K562 (cell line): ENCODE results near the gene TKTL1. TPM values are rescaled to one million over a fixed set of nuclear protein-coding genes. Genes with fewer than 3 reads are reported as not detected.

ENCODE experiments used
- ATAC-seq: fragments of 200-7000 bp; cut with Tn5 transposase; 3 replicates; pipeline ENCODE4 v1.9.1; 2020; ENCODE audit warnings: moderate library complexity
- BruUV-seq: library from RNA; stranded (reverse); fragments of 400-500 nt; replicated peaks from 2 replicates; lab custom pipeline; 2021; lab: Mats Ljungman, UMichigan
- CTCF ChIA-PET: fragments of 300-600 bp; formaldehyde crosslinking; extraction: SDS; loops from one replicate; lab custom pipeline; 2021; ENCODE audit warnings: low intra/inter-chr PET ratio; lab: Yijun Ruan, JAX
- POLR2A ChIA-PET: fragments of 300-600, 350-650 bp; sonication (Branson Sonifier 250); formaldehyde crosslinking; extraction: SDS; loops from one replicate; lab custom pipeline; 2021; ENCODE audit warnings: antibody characterized with exemption, inconsistent platforms; lab: Yijun Ruan, JAX
- DNase-seq, 4 experiments: peaks; one replicate each; pipeline versions ENCODE4 v3.0.0 to v3.0.0-alpha.2; 2011 to 2018; ENCODE audit warnings: low spot score in 3 of 4, mixed read lengths in 3 of 4; ENCODE audit errors: extremely low read depth in 1 of 4
- FAIRE-seq: peaks from 2 replicates; lab custom pipeline; 2011; peaks lifted over from hg19 to GRCh38; lab: Jason Lieb, UNC
- H2AFZ ChIP-seq: 2 replicates; pipeline ENCODE4 v1.6.0; 2011; ENCODE audit warnings: low read depth, low read length, control low read depth, inconsistent platforms
- H3K27ac ChIP-seq: fragments of 200-600 bp; 3 replicates; pipeline ENCODE4 v1.8.0; 2011; ENCODE audit warnings: low read depth, mild to moderate bottlenecking, control low read depth, inconsistent platforms, low read length, moderate library complexity, mixed read lengths; ENCODE audit errors: extremely low read depth
- H3K27me3 ChIP-seq, 2 experiments: fragments of 300-600 bp in 1 of 2; 2 replicates in 1 of 2; 3 replicates in 1 of 2; pipeline versions ENCODE4 v1.6.0 to v1.8.0; 2011; ENCODE audit warnings: inconsistent platforms in 2 of 2, low read length in 2 of 2, mild to moderate bottlenecking in 1 of 2, mixed read lengths in 1 of 2, moderate library complexity in 1 of 2; ENCODE audit not compliant: control insufficient read depth in 2 of 2, insufficient read depth in 2 of 2
- H3K36me3 ChIP-seq: fragments of 300-600 bp; 3 replicates; pipeline ENCODE4 v1.8.0; 2011; ENCODE audit warnings: mild to moderate bottlenecking, low read length, inconsistent platforms; ENCODE audit not compliant: control insufficient read depth, insufficient read depth
- H3K4me1 ChIP-seq, 2 experiments: fragments of 200-600 bp in 1 of 2; replicated peaks in 1 of 2; 2 replicates in 1 of 2; 3 replicates in 1 of 2; pipeline versions ENCODE4 v1.5.1 to v1.8.0; 2011; ENCODE audit warnings: inconsistent platforms in 2 of 2, low read length in 2 of 2, mild to moderate bottlenecking in 1 of 2, mixed read lengths in 1 of 2, moderate library complexity in 1 of 2; ENCODE audit not compliant: control insufficient read depth in 2 of 2, insufficient read depth in 2 of 2
- H3K4me2 ChIP-seq: 2 replicates; pipeline ENCODE4 v1.6.1; 2011; ENCODE audit warnings: low read length, control low read depth, inconsistent platforms, mixed read lengths; ENCODE audit not compliant: insufficient read depth
- H3K4me3 ChIP-seq: fragments of 200-600 bp; sonication (generic), shearing (Covaris generic); 2 replicates; pipeline ENCODE4 v1.5.1; 2016; ENCODE audit warnings: control low read depth, inconsistent platforms
- H3K79me2 ChIP-seq: fragments of 200-600 bp; 3 replicates; pipeline ENCODE4 v1.8.0; 2011; ENCODE audit warnings: low read length, inconsistent platforms; ENCODE audit not compliant: control insufficient read depth, insufficient read depth
- H3K9ac ChIP-seq, 2 experiments: 2 replicates each; pipeline versions ENCODE4 v1.6.0 to v1.6.1; 2011; ENCODE audit warnings: low read depth in 2 of 2, low read length in 2 of 2, control low read depth in 1 of 2, inconsistent platforms in 1 of 2, mild to moderate bottlenecking in 1 of 2, mixed read lengths in 1 of 2; ENCODE audit not compliant: insufficient read depth in 1 of 2
- H3K9me1 ChIP-seq: one replicate; pipeline ENCODE4 v1.6.0; 2011; ENCODE audit warnings: inconsistent platforms, mild to moderate bottlenecking, low read length, moderate library complexity; ENCODE audit not compliant: control insufficient read depth, insufficient read depth
- H3K9me3 ChIP-seq: replicated peaks from 2 replicates; pipeline ENCODE4 v1.5.1; 2011; ENCODE audit warnings: low read depth, low read length, inconsistent platforms; ENCODE audit not compliant: control insufficient read depth, insufficient read depth
- H4K20me1 ChIP-seq: replicated peaks from 2 replicates; pipeline ENCODE4 v1.6.1; 2011; ENCODE audit warnings: low read length, inconsistent platforms, mixed read lengths; ENCODE audit not compliant: control insufficient read depth, insufficient read depth
- RAD21 ChIP-seq, 2 experiments: fragments of 250-450 bp in 1 of 2; fragments of 450-650 bp in 1 of 2; sonication (Bioruptor Pico) in 1 of 2; formaldehyde crosslinking in 1 of 2; IDR thresholded peaks in 1 of 2; conservative IDR thresholded peaks in 1 of 2; 2 replicates each; pipeline versions ENCODE4 v1.4.0 to v1.8.0; 2020 to 2022; ENCODE audit warnings: mild to moderate bottlenecking in 2 of 2, moderate library complexity in 1 of 2
- SMC3 ChIP-seq: conservative IDR thresholded peaks from 2 replicates; pipeline ENCODE4 v1.6.1; 2011; ENCODE audit warnings: low read depth, low read length, improper control_type of control experiment; ENCODE audit not compliant: insufficient read depth
- VEZF1 ChIP-seq: fragments of 200-800 bp; sonication (Bioruptor generic); IDR thresholded peaks from 2 replicates; pipeline ENCODE4 v1.6.1; 2017; ENCODE audit warnings: missing genetic modification characterization, missing compliant biosample characterization
- WGBS: fragments of 100-300 bp; shearing (Covaris generic); methylation state at CpG from one replicate; pipeline ENCODE4 v1.1.6; 2016; ENCODE audit warnings: low coverage, mixed read lengths; ENCODE audit not compliant: insufficient coverage; ENCODE audit errors: missing lambda C conversion rate; 5-methylcytosine and 5-hydroxymethylcytosine counted together
- in situ Hi-C: fragments of 300-500 bp; cut with MboI; formaldehyde crosslinking; loops from 4 replicates; pipeline ENCODE4 v1.15.0; 2018; ENCODE audit warnings: inconsistent platforms, mixed read lengths
- intact Hi-C: fragments of 100-400 bp; cut with micrococcal nuclease; formaldehyde crosslinking; loops from 2 replicates; pipeline ENCODE4 v1.14.2; 2022
- polyA plus RNA-seq, 8 experiments: library from polyadenylated mRNA; depleted of rRNA in 4 of 8; stranded (reverse) in 5 of 8; unstranded in 3 of 8; fragments of >200 nt; fragmentation: Nextera tagmentation in 2 of 8; fragmentation: Illumina TruSeq in 1 of 8; extraction: Ambion mirVana in 2 of 8; extraction: Trizol in 1 of 8; gene quantifications; 2 replicates each; pipeline versions ENCODE4 v1.2.1 to v1.2.3, GENCODE V29; 2011 to 2014; ENCODE audit warnings: inconsistent platforms in 1 of 8, missing spikeins in 1 of 8
- total RNA-seq, 7 experiments: library from RNA; depleted of rRNA in 6 of 7; stranded (reverse); fragments of >200 nt in 6 of 7; fragmentation: Illumina TruSeq in 2 of 7; extraction: Trizol in 2 of 7; gene quantifications; 2 replicates each; pipeline versions ENCODE4 v1.2.1 to v1.2.3, GENCODE V29; 2011 to 2021; ENCODE audit warnings: low replicate concordance in 1 of 7
- TF ChIP-seq, protein P1 (sequence below), 3 experiments: IDR thresholded peaks in 2 of 3; conservative IDR thresholded peaks in 1 of 3; 2 replicates each; pipeline ENCODE4 v1.5.1; 2011 to 2012; ENCODE audit warnings: low read length in 3 of 3, mild to moderate bottlenecking in 3 of 3, control low read depth in 2 of 3, improper control_type of control experiment in 1 of 3, inconsistent platforms in 1 of 3, low read depth in 1 of 3, mixed read lengths in 1 of 3, moderate library complexity in 1 of 3; ENCODE audit not compliant: insufficient read depth in 2 of 3

Gene TKTL1
- total and polyA plus RNA-seq, 9 of the 15 experiments (the other 6 are each of a cell fraction or from before 2014, with no cell fraction given): 0.18 to 0.71 (median 0.38) TPM

GRCh38 chrX:154317391-154317995 is 21.9 kb downstream of the TKTL1 start:
- FAIRE-seq: peak; percentile 11
- intact Hi-C loops: no loop called here
- Histone ChIP-seq H2AFZ (peak overlapping the region; percentile 66; the same call in 1 of the 2 replicates), H3K9ac (0 out of 4 replicates have a peak overlapping the region, but pooled peaks of 1 of the 2 experiments have one; percentile 77), H3K4me3 (no peak overlapping the region), H3K27me3 (peaks cover 5 to 22% of the 10 kb centered on the region in 2 experiments; a peak in 4 of 5 replicates), H3K36me3 (no peaks in the 10 kb centered on the region), H3K4me1 (no peaks in the 10 kb centered on the region; a peak in 1 of 5 replicates), H4K20me1 (no peaks in the 10 kb centered on the region), H3K27ac (no peak overlapping the region), H3K4me2 (no peak overlapping the region; the same call in 1 of the 2 replicates), H3K9me1 (no peaks in the 10 kb centered on the region), H3K79me2 (no peaks in the 10 kb centered on the region), H3K9me3 (no peaks in the 10 kb centered on the region)
- DNase-seq: peak; percentile 19 to 41 (median 33)
- POLR2A ChIA-PET: no interaction called here
- peak; percentile 88 for ATAC-seq
- 20% methylated on average over 5 of the region's 7 CpGs for WGBS
- TF ChIP-seq RAD21 (CRISPR knock-in tag; conservative IDR thresholded peaks at IDR 0.05 in 1 of 2, IDR thresholded peaks at IDR 0.05 in 1 of 2): peak in 1 of 2 experiments; percentile 24; a peak in 1 of 4 replicates
- TF ChIP-seq, protein P1, sequence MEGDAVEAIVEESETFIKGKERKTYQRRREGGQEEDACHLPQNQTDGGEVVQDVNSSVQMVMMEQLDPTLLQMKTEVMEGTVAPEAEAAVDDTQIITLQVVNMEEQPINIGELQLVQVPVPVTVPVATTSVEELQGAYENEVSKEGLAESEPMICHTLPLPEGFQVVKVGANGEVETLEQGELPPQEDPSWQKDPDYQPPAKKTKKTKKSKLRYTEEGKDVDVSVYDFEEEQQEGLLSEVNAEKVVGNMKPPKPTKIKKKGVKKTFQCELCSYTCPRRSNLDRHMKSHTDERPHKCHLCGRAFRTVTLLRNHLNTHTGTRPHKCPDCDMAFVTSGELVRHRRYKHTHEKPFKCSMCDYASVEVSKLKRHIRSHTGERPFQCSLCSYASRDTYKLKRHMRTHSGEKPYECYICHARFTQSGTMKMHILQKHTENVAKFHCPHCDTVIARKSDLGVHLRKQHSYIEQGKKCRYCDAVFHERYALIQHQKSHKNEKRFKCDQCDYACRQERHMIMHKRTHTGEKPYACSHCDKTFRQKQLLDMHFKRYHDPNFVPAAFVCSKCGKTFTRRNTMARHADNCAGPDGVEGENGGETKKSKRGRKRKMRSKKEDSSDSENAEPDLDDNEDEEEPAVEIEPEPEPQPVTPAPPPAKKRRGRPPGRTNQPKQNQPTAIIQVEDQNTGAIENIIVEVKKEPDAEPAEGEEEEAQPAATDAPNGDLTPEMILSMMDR (IDR thresholded peaks at IDR 0.05 in 2 of 3, conservative IDR thresholded peaks at IDR 0.05 in 1 of 3; ENCODE audit: insufficient read depth in 2 of 3, low read depth in 1 of 3, low read length in 3 of 3): peak; percentile 36 to 59 (median 48); a peak in 4 of 6 replicates
- TF ChIP-seq SMC3: peak; percentile 25; the same call in 1 of the 2 replicates
- TF ChIP-seq VEZF1 (CRISPR knock-in tag): no peak
- no TSS peak for BruUV-seq
- in situ Hi-C loops: loop anchor here (25.0 kb wide), 1 partner anchor 105 kb away; the partner anchor contains the start of gene OPN1MW2
- CTCF ChIA-PET: no interaction called here
